Esophagus muscularis mucosa (tissue), 4 donors: ENCODE results near the gene GJB2. TPM values are rescaled to one million over a fixed set of nuclear protein-coding genes. Genes with fewer than 3 reads are reported as not detected.

ENCODE experiments used
- DNase-seq: peaks from one replicate; pipeline ENCODE4 v3.0.0-alpha.2; 2017; ENCODE audit errors: extremely low spot score
- H3K27ac ChIP-seq, 4 donors: fragments of 200-600 bp; sonication (generic); replicated peaks in 1 of 4; 1 replicate in 3 of 4; 2 replicates in 1 of 4; pipeline ENCODE4 v1.5.1; 2016 to 2019; ENCODE audit warnings: mild to moderate bottlenecking in 1 of 4
- H3K27me3 ChIP-seq, 4 donors: fragments of 200-600 bp; sonication (generic); one replicate each; pipeline versions ENCODE4 v1.5.1 to v1.6.0; 2016 to 2019
- H3K36me3 ChIP-seq, 4 donors: fragments of 200-600 bp; sonication (generic); one replicate each; pipeline ENCODE4 v1.5.1; 2016 to 2019
- H3K4me1 ChIP-seq, 4 donors: fragments of 200-600 bp; sonication (generic); one replicate each; pipeline ENCODE4 v1.5.1; 2016 to 2019
- H3K4me3 ChIP-seq, 4 donors: fragments of 200-600 bp; sonication (generic); 1 replicate in 2 of 4; 2 replicates in 2 of 4; pipeline ENCODE4 v1.5.1; 2016 to 2019; ENCODE audit warnings: mild to moderate bottlenecking in 4 of 4, moderate library complexity in 1 of 4
- H3K9me3 ChIP-seq, 4 donors: fragments of 200-600 bp; sonication (generic); 1 replicate in 3 of 4; 2 replicates in 1 of 4; pipeline ENCODE4 v1.5.1; 2016 to 2019
- EP300 ChIP-seq: sonication (generic); formaldehyde crosslinking; IDR thresholded peaks from one replicate; pipeline ENCODE4 v1.6.1; 2017; ENCODE audit warnings: antibody characterized with exemption
- POLR2A ChIP-seq: fragments of 450-650 bp; IDR thresholded peaks from one replicate; pipeline ENCODE4 v1.6.1; 2017; ENCODE audit warnings: antibody characterized with exemption, moderate library complexity, mild to moderate bottlenecking, low read depth
- POLR2AphosphoS5 ChIP-seq, 2 donors: sonication (generic); formaldehyde crosslinking; IDR thresholded peaks; one replicate each; pipeline ENCODE4 v1.6.1; 2017; ENCODE audit warnings: antibody characterized with exemption in 2 of 2
- WGBS: methylation state at CpG from one replicate; pipeline ENCODE4 v1.1.5; 2018; 5-methylcytosine and 5-hydroxymethylcytosine counted together
- intact Hi-C: fragments of 100-400 bp; cut with DNase I; formaldehyde crosslinking; loops from one replicate; pipeline ENCODE4 v1.15.1; 2023
- total RNA-seq, 4 donors: library from RNA; depleted of rRNA; stranded (reverse); fragments of >200 nt; gene quantifications; one replicate each; pipeline versions ENCODE4 v1.1.0 to v1.2.1, GENCODE V29; 2016
- TF ChIP-seq, protein P1 (sequence below), 3 experiments: fragments of 200-600 bp in 2 of 3; fragments of 450-650 bp in 1 of 3; sonication (generic) in 2 of 3; IDR thresholded peaks; one replicate each; pipeline ENCODE4 v1.5.1; 2017 to 2019; ENCODE audit warnings: antibody characterized with exemption in 3 of 3, mild to moderate bottlenecking in 2 of 3, moderate library complexity in 1 of 3

GJB2 gene
- total RNA-seq, 4 donors from 2014 or later = 0.50 to 0.75 TPM; not detected in 2

- H3K36me3 ChIP-seq = no peaks in the 10 kb centered on the region
- TF ChIP-seq, protein P1, sequence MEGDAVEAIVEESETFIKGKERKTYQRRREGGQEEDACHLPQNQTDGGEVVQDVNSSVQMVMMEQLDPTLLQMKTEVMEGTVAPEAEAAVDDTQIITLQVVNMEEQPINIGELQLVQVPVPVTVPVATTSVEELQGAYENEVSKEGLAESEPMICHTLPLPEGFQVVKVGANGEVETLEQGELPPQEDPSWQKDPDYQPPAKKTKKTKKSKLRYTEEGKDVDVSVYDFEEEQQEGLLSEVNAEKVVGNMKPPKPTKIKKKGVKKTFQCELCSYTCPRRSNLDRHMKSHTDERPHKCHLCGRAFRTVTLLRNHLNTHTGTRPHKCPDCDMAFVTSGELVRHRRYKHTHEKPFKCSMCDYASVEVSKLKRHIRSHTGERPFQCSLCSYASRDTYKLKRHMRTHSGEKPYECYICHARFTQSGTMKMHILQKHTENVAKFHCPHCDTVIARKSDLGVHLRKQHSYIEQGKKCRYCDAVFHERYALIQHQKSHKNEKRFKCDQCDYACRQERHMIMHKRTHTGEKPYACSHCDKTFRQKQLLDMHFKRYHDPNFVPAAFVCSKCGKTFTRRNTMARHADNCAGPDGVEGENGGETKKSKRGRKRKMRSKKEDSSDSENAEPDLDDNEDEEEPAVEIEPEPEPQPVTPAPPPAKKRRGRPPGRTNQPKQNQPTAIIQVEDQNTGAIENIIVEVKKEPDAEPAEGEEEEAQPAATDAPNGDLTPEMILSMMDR (IDR thresholded peaks at IDR 0.05) = no peak
- TF ChIP-seq EP300 = no peak
- TF ChIP-seq POLR2A = no peak
- no peak for TF ChIP-seq POLR2AphosphoS5 (IDR thresholded peaks at IDR 0.05)
- no peak overlapping the region for H3K27ac ChIP-seq
- peaks cover 9 to 16% (median 12%) of the 10 kb centered on the region in 4 donors for H3K4me1 ChIP-seq
- no peak for DNase-seq
- WGBS = 83% methylated on average over 9 of the region's 12 CpGs
- peaks cover 0 to 73% (median 16%) of the 10 kb centered on the region in 4 donors for H3K27me3 ChIP-seq
- no peaks in the 10 kb centered on the region for H3K9me3 ChIP-seq
- no peak overlapping the region for H3K4me3 ChIP-seq
- intact Hi-C loops = no loop called here
These were observed 48.4 kb downstream of the GJB2 start for GRCh38 chr13:20144141-20144850.

- peaks cover 0 to 74% (median 16%) of the 10 kb centered on the region in 4 donors for H3K27me3 ChIP-seq
- H3K9me3 ChIP-seq = no peaks in the 10 kb centered on the region
- TF ChIP-seq POLR2A = no peak
- TF ChIP-seq EP300 = no peak
- TF ChIP-seq POLR2AphosphoS5 (IDR thresholded peaks at IDR 0.05) = no peak
- TF ChIP-seq, protein P1 (IDR thresholded peaks at IDR 0.05) = no peak
- DNase-seq = no peak
- no peaks in the 10 kb centered on the region for H3K36me3 ChIP-seq
- WGBS = 90% methylated on average over 19 of the region's 30 CpGs
- no peak overlapping the region for H3K27ac ChIP-seq
- intact Hi-C loops = no loop called here
- no peak overlapping the region for H3K4me3 ChIP-seq
- peaks cover 9 to 16% (median 12%) of the 10 kb centered on the region in 4 donors for H3K4me1 ChIP-seq
These were observed 49.7 kb downstream of the GJB2 start for GRCh38 chr13:20142927-20143480.

DNA sequence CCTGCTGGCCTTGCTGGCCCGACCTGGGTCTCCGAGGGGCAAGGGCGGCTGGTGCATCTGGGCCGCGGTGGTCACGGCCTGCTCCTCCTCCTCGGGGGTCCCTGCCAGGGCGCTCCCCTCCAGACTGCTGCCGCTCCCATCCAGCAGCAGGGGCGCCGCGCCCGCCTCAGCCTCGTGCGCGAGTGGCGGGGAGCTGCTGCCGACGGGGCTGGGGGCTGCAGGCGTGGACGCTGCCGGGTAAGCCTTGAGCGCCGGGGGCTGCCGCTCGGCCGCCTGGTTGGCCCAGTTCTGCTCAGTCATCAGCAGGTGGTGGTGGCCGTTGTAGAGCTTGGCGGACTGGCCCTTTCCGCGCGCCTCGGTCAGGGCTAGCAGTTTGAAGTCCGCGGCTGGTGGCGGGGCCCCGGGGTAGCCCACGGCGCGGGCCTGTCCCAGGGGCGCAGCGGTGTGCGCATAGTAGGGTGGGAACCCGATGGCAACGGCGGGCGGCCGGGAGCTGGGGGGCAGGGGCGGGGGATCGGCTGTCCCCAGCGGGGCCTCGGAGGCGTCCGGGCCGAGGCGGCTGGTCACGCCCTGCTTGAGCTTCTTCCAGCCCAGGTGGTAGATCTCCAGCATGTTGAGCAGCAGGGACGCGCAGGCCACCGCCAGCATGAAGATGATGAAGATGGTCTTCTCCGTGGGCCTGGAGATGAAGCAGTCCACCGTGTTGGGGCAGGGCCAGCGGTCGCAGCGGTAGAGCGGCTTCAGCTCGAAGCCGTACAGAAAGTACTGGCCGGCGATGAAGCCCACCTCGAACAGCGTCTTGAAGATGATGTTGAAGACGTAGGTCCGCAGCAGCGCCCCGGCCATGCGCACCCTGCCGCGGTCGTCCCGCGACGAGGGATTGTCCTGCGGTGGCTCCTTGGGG lies 50.5 kb downstream of the GJB2 start:
- intact Hi-C loops = no loop called here
- Histone ChIP-seq H3K27me3 (peaks cover 0 to 81% (median 16%) of the 10 kb centered on the region in 4 donors), H3K36me3 (no peaks in the 10 kb centered on the region), H3K27ac (no peak overlapping the region), H3K4me3 (peak overlapping the region; percentile 9 to 24 (median 14)), H3K9me3 (no peaks in the 10 kb centered on the region), H3K4me1 (peaks cover 9 to 16% (median 12%) of the 10 kb centered on the region in 4 donors)
- 60% methylated on average over 27 of the region's 84 CpGs for WGBS
- DNase-seq = no peak
- TF ChIP-seq, protein P1 (IDR thresholded peaks at IDR 0.05) = no peak
- no peak for TF ChIP-seq POLR2A
- TF ChIP-seq EP300 = no peak
- TF ChIP-seq POLR2AphosphoS5 (IDR thresholded peaks at IDR 0.05) = no peak

- TF ChIP-seq, protein P1 (IDR thresholded peaks at IDR 0.05) = no peak
- TF ChIP-seq EP300 (no peak), POLR2AphosphoS5 (IDR thresholded peaks at IDR 0.05) (no peak), POLR2A (no peak)
- Histone ChIP-seq H3K27ac (no peak overlapping the region), H3K27me3 (peaks cover 0 to 85% (median 18%) of the 10 kb centered on the region in 4 donors), H3K4me1 (peaks cover 14 to 20% (median 18%) of the 10 kb centered on the region in 4 donors), H3K9me3 (no peaks in the 10 kb centered on the region), H3K4me3 (peak overlapping the region in 2 of 4 donors; percentile 17 to 24), H3K36me3 (no peaks in the 10 kb centered on the region)
- intact Hi-C loops = loop anchor here (2.0 kb wide), 1 partner anchor 35 kb away; no protein-coding TSS in a partner anchor
- DNase-seq = no peak
- WGBS = 74% methylated on average over 12 of the region's 14 CpGs
These were observed 51.3 kb downstream of the GJB2 start for GRCh38 chr13:20141238-20142022.
